Esophagus squamous epithelium (tissue), 4 donors: Measurements from ENCODE around the gene PLPP4.

Source experiments
- POLR2A ChIP-seq, 4 donors: fragments of 450-650 bp; IDR thresholded peaks; one replicate each; pipeline ENCODE4 v1.6.1; 2017; ENCODE audit warnings: antibody characterized with exemption in 4 of 4, mild to moderate bottlenecking in 4 of 4, moderate library complexity in 3 of 4
- TF ChIP-seq, protein P1 (sequence below), 6 experiments: fragments of 450-650 bp in 4 of 6; fragments of 200-600 bp in 2 of 6; sonication (generic) in 2 of 6; IDR thresholded peaks; one replicate each; pipeline ENCODE4 v1.5.1; 2016 to 2019; ENCODE audit warnings: antibody characterized with exemption in 6 of 6, mild to moderate bottlenecking in 4 of 6, moderate library complexity in 4 of 6

DNA sequence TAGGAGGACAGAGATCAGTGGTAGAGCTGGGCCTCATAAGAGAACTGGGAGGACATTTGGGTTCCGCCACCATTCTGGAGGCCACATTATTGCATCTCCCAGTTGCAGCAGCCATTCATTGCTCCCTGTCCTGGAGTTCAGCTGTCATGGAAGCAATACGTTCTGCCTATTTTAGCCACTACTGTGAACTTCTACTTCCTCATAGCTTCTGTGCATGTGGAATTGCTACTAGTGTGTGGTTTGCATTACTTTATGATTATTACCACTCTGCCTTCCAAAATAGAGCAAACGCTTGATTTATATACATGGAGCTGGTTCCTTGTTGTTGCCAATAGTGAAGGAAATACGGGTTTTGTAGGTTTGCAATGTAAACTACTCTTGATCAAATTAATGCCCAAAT is 47.2 kb upstream of the PLPP4 start:
- TF ChIP-seq, protein P1, sequence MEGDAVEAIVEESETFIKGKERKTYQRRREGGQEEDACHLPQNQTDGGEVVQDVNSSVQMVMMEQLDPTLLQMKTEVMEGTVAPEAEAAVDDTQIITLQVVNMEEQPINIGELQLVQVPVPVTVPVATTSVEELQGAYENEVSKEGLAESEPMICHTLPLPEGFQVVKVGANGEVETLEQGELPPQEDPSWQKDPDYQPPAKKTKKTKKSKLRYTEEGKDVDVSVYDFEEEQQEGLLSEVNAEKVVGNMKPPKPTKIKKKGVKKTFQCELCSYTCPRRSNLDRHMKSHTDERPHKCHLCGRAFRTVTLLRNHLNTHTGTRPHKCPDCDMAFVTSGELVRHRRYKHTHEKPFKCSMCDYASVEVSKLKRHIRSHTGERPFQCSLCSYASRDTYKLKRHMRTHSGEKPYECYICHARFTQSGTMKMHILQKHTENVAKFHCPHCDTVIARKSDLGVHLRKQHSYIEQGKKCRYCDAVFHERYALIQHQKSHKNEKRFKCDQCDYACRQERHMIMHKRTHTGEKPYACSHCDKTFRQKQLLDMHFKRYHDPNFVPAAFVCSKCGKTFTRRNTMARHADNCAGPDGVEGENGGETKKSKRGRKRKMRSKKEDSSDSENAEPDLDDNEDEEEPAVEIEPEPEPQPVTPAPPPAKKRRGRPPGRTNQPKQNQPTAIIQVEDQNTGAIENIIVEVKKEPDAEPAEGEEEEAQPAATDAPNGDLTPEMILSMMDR (IDR thresholded peaks at IDR 0.05), result no peak
- TF ChIP-seq POLR2A (IDR thresholded peaks at IDR 0.05), result no peak
